Measurements from ENCODE around the gene ALG12. TPM values are rescaled to one million over a fixed set of nuclear protein-coding genes. Genes with fewer than 3 reads are reported as not detected.

ALG12 gene
- total and polyA plus RNA-seq, 2 of the 13 experiments (the other 11 are each of a cell fraction or from before 2014, with no cell fraction given): 7.8 to 15.8 TPM

GRCh38 chr22:49917974-49918910 lies at the start of gene ALG12, which contains the start of gene CRELD2 (continued):
- no peak for TF ChIP-seq ZNF773 (CRISPR knock-in tag; IDR thresholded peaks at IDR 0.05; ENCODE audit: borderline replicate concordance)
- TF ChIP-seq ZNF280B (CRISPR knock-in tag; IDR thresholded peaks at IDR 0.05; ENCODE audit: borderline replicate concordance): no peak
- TF ChIP-seq SMARCE1 (IDR thresholded peaks at IDR 0.05; ENCODE audit: borderline replicate concordance): no peak
- TF ChIP-seq HIVEP1 (CRISPR knock-in tag; IDR thresholded peaks at IDR 0.05): no peak
- peak; percentile 33; the same call in 1 of the 2 replicates for TF ChIP-seq TSC22D2 (CRISPR knock-in tag; IDR thresholded peaks at IDR 0.05; ENCODE audit: borderline replicate concordance)
- peak; percentile 20; the same call in 1 of the 2 replicates for TF ChIP-seq IRF2 (CRISPR knock-in tag; IDR thresholded peaks at IDR 0.05)
- TF ChIP-seq THAP8 (CRISPR knock-in tag; IDR thresholded peaks at IDR 0.05; ENCODE audit: borderline replicate concordance): no peak
- TF ChIP-seq ZNF589 (CRISPR knock-in tag; conservative IDR thresholded peaks at IDR 0.05): no peak
- no peak; the same call in 1 of the 2 replicates for TF ChIP-seq ZNF225 (CRISPR knock-in tag; IDR thresholded peaks at IDR 0.05)
- TF ChIP-seq JUND (CRISPR knock-in tag; IDR thresholded peaks at IDR 0.05): no peak
- TF ChIP-seq SKI (IDR thresholded peaks at IDR 0.05; ENCODE audit: partially characterized antibody): peak; percentile 27
- peak; percentile 24 for TF ChIP-seq TEAD3 (CRISPR knock-in tag; optimal IDR thresholded peaks at IDR 0.05; ENCODE audit: borderline replicate concordance)
- TF ChIP-seq ZNF34 (CRISPR knock-in tag; IDR thresholded peaks at IDR 0.05; ENCODE audit: borderline replicate concordance): no peak
- TF ChIP-seq ZNF292 (CRISPR knock-in tag; IDR thresholded peaks at IDR 0.05; ENCODE audit: borderline replicate concordance, low read depth): no peak
- peak; percentile 35; the same call in 1 of the 2 replicates for TF ChIP-seq ATF7-NPFF (CRISPR knock-in tag; IDR thresholded peaks at IDR 0.05; ENCODE audit: low read depth)
- no peak for TF ChIP-seq HOXA5 (CRISPR knock-in tag; IDR thresholded peaks at IDR 0.05)
- TF ChIP-seq SMAD9 (CRISPR knock-in tag; IDR thresholded peaks at IDR 0.05): no peak
- TF ChIP-seq ZNF460 (CRISPR knock-in tag; IDR thresholded peaks at IDR 0.05; ENCODE audit: borderline replicate concordance): no peak
- TF ChIP-seq SOX6 (IDR thresholded peaks at IDR 0.05): no peak
- no peak for TF ChIP-seq SOX6 (CRISPR knock-in tag; IDR thresholded peaks at IDR 0.05)
- TF ChIP-seq BRF2 (CRISPR knock-in tag; IDR thresholded peaks at IDR 0.05): 0 out of 2 replicates have a peak, but pooled peaks have one; percentile 50
- TF ChIP-seq ZFP90 (CRISPR knock-in tag; IDR thresholded peaks at IDR 0.05; ENCODE audit: borderline replicate concordance): no peak
- peak; percentile 46; the same call in 1 of the 2 replicates for TF ChIP-seq ZKSCAN8 (CRISPR knock-in tag; IDR thresholded peaks at IDR 0.05; ENCODE audit: borderline replicate concordance)
- TF ChIP-seq SALL2 (CRISPR knock-in tag; IDR thresholded peaks at IDR 0.05): peak; percentile 29
- no peak for TF ChIP-seq NFRKB (IDR thresholded peaks at IDR 0.05)
- peak; percentile 51; the same call in 1 of the 2 replicates for TF ChIP-seq MXD3 (CRISPR knock-in tag; IDR thresholded peaks at IDR 0.05)
